Mesodermal cell (in vitro differentiated cells): ENCODE measurements around the gene AATF.

ENCODE experiments used
- H3K27ac ChIP-seq: 2 replicates; pipeline ENCODE4 v1.7.0; 2013; ENCODE audit warnings: mild to moderate bottlenecking, low read depth, low read length, moderate library complexity; ENCODE audit not compliant: severe bottlenecking
- H3K36me3 ChIP-seq: 2 replicates; pipeline ENCODE4 v1.7.1; 2013; ENCODE audit warnings: mild to moderate bottlenecking, low read length, moderate library complexity; ENCODE audit not compliant: control insufficient read depth, insufficient read depth
- H3K4me1 ChIP-seq: one replicate; pipeline ENCODE4 v1.7.1; 2013; ENCODE audit warnings: mild to moderate bottlenecking, low read length; ENCODE audit not compliant: insufficient read depth, control insufficient read depth, poor library complexity, severe bottlenecking
- H3K4me3 ChIP-seq: 2 replicates; pipeline ENCODE4 v1.7.0; 2013; ENCODE audit warnings: low read length, control low read depth, mild to moderate bottlenecking; ENCODE audit not compliant: insufficient read depth, poor library complexity, severe bottlenecking; ENCODE audit errors: extremely low read depth
- H3K9me3 ChIP-seq: 2 replicates; pipeline ENCODE4 v1.7.1; 2013; ENCODE audit warnings: mild to moderate bottlenecking, low read length, moderate library complexity; ENCODE audit not compliant: control insufficient read depth
- WGBS, 2 experiments: methylation state at CpG; one replicate each; pipeline ENCODE4 v1.1.5; 2013; ENCODE audit warnings: missing lambda C conversion rate in 2 of 2; ENCODE audit not compliant: insufficient coverage in 2 of 2; 5-methylcytosine and 5-hydroxymethylcytosine counted together

AATF gene

DNA sequence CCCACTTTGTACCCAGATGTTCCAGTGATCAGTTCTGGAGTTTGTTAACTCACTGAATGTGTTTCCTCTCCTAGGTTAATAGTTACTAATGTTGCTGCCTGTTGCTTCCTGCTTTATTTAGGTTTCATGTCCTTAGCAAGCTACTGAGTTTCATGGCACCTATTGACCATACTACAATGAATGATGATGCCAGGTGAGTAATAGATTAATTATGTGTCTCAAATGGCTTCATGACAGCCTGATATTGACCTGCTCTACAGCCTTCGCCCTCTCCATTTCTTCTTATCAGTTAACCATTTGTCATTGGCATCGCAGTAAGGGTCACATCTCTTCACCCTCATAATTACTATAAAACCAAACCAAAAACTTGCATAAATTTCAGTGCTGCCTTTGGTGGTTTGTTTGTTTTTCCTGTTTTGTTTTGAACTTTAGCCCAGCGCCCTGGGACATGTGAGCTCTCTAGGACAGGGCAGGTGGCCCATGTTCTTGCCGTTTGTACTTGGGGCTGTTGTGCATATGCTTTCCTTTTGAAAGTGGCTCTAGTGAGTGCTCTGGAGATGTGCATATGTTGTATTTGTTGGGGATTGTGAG, 82.8 kb downstream of the AATF start:
- no peak overlapping the region for H3K4me3 ChIP-seq
- no peaks in the 10 kb centered on the region for H3K4me1 ChIP-seq
- H3K36me3 ChIP-seq: peaks cover 13% of the 10 kb centered on the region
- no peak overlapping the region for H3K27ac ChIP-seq
- WGBS, 2 experiments: 100% methylated on average over 3 to 4 of the region's 4 CpGs
- H3K9me3 ChIP-seq: no peaks in the 10 kb centered on the region

- Histone ChIP-seq H3K36me3 (peaks cover 12% of the 10 kb centered on the region), H3K4me1 (no peaks in the 10 kb centered on the region), H3K27ac (no peak overlapping the region), H3K4me3 (no peak overlapping the region), H3K9me3 (no peaks in the 10 kb centered on the region)
- WGBS, 2 experiments: 90 to 92% methylated on average over 1 to 3 of the region's 5 CpGs
Observed at GRCh38 chr17:37037590-37038155, 88.9 kb downstream of the AATF start.

GRCh38 chr17:37039269-37039668, 90.5 kb downstream of the AATF start:
- no peak overlapping the region for H3K4me3 ChIP-seq
- peaks cover 9% of the 10 kb centered on the region for H3K4me1 ChIP-seq
- 92 to 96% methylated on average over 5 of the region's 6 CpGs for WGBS, 2 experiments
- H3K36me3 ChIP-seq: peaks cover 8% of the 10 kb centered on the region
- H3K27ac ChIP-seq: no peak overlapping the region
- no peaks in the 10 kb centered on the region for H3K9me3 ChIP-seq

GRCh38 chr17:37041932-37042331, 93.2 kb downstream of the AATF start:
- no peaks in the 10 kb centered on the region for H3K9me3 ChIP-seq
- H3K27ac ChIP-seq: no peak overlapping the region
- H3K4me3 ChIP-seq: no peak overlapping the region
- peaks cover 10% of the 10 kb centered on the region for H3K36me3 ChIP-seq
- peaks cover 26% of the 10 kb centered on the region for H3K4me1 ChIP-seq

GRCh38 chr17:37043201-37043600, 94.4 kb downstream of the AATF start:
- no peak overlapping the region for H3K27ac ChIP-seq
- H3K36me3 ChIP-seq: peaks cover 5% of the 10 kb centered on the region
- H3K9me3 ChIP-seq: no peaks in the 10 kb centered on the region
- WGBS, 2 experiments: 69 to 78% methylated on average over 3 of the region's 3 CpGs
- H3K4me3 ChIP-seq: no peak overlapping the region
- peaks cover 33% of the 10 kb centered on the region for H3K4me1 ChIP-seq

- 65 to 66% methylated on average over 3 of the region's 7 CpGs for WGBS, 2 experiments
- Histone ChIP-seq H3K4me1 (peaks cover 33% of the 10 kb centered on the region), H3K4me3 (no peak overlapping the region), H3K9me3 (no peaks in the 10 kb centered on the region), H3K27ac (no peak overlapping the region), H3K36me3 (peaks cover 5% of the 10 kb centered on the region)
Observed at GRCh38 chr17:37045351-37045922, 96.7 kb downstream of the AATF start.

DNA sequence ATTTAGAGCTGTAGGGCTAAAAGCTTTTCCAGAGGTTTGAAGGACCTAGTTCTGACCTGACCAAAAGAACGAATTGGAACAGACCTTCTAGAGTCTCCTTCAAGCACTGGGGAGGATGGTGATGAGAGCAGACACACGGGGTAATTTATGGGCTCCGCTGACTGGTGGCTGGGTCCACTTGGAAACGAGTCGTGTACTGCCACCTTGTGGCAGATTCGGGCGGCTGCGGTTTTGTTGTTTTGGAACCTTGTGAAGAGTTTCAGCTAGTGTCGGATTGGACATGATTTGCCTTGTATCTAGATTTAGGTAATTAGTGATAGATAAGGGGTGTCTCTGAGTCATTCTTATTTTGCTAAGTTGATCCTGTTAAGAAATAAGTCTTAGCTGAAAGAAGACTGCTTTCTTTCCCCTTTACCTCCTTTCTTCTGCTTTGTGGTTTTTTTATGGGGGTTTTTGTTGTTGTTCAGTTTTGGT, 98.9 kb downstream of the AATF start:
- H3K36me3 ChIP-seq: peaks cover 5% of the 10 kb centered on the region
- no peaks in the 10 kb centered on the region for H3K9me3 ChIP-seq
- WGBS, 2 experiments: 0 to 8% methylated on average over 6 to 9 of the region's 9 CpGs
- H3K4me3 ChIP-seq: no peak overlapping the region
- peaks cover 39% of the 10 kb centered on the region for H3K4me1 ChIP-seq
- H3K27ac ChIP-seq: no peak overlapping the region

GRCh38 chr17:37048811-37049210, 100.1 kb downstream of the AATF start:
- Histone ChIP-seq H3K36me3 (peaks cover 5% of the 10 kb centered on the region), H3K4me3 (no peak overlapping the region), H3K9me3 (no peaks in the 10 kb centered on the region), H3K27ac (no peak overlapping the region), H3K4me1 (peaks cover 30% of the 10 kb centered on the region)
- WGBS, 2 experiments: 93 to 100% methylated on average over 1 to 3 of the region's 5 CpGs

- Histone ChIP-seq H3K4me3 (no peak overlapping the region), H3K27ac (no peak overlapping the region), H3K9me3 (no peaks in the 10 kb centered on the region), H3K4me1 (peaks cover 20% of the 10 kb centered on the region), H3K36me3 (peaks cover 4% of the 10 kb centered on the region)
- 84 to 95% methylated on average over 3 to 5 of the region's 5 CpGs for WGBS, 2 experiments
Observed at GRCh38 chr17:37050920-37051319, 102.2 kb downstream of the AATF start.

GRCh38 chr17:37051381-37051780, 102.6 kb downstream of the AATF start:
- peaks cover 15% of the 10 kb centered on the region for H3K4me1 ChIP-seq
- no peak overlapping the region for H3K27ac ChIP-seq
- no peak overlapping the region for H3K4me3 ChIP-seq
- peaks cover 7% of the 10 kb centered on the region for H3K36me3 ChIP-seq
- no peaks in the 10 kb centered on the region for H3K9me3 ChIP-seq
- 87% methylated on average over 2 of the region's 5 CpGs; no CpG with 5 or more reads in 1 of the 2 experiments for WGBS, 2 experiments

- WGBS, 2 experiments: 96 to 100% methylated on average over 2 to 3 of the region's 3 CpGs
- peaks cover 11% of the 10 kb centered on the region for H3K36me3 ChIP-seq
- H3K4me1 ChIP-seq: peaks cover 14% of the 10 kb centered on the region
- H3K4me3 ChIP-seq: no peak overlapping the region
- no peak overlapping the region for H3K27ac ChIP-seq
- H3K9me3 ChIP-seq: no peaks in the 10 kb centered on the region
Observed at GRCh38 chr17:37051833-37052232, 103.1 kb downstream of the AATF start.
